Measurements from ENCODE around the gene PATE4. TPM values are rescaled to one million over a fixed set of nuclear protein-coding genes. Genes with fewer than 3 reads are reported as not detected.

PATE4 gene
- total RNA-seq, 4 donors from 2014 or later = not detected

Other genes starting within 250 kb of the PATE4 start
- 10 to 100 TPM; 50.7 to 89.7 (median 67.2) TPM for gene STT3A, start 240.5 kb upstream of the PATE4 start, total RNA-seq
- 10 to 100 TPM in 1 of 4 donors, 1 to 10 TPM in 3; 4.0 to 21.7 (median 7.5) TPM for gene CHEK1, start 208.2 kb upstream of the PATE4 start, total RNA-seq
- not detected for gene ACRV1, start 152.5 kb upstream of the PATE4 start, total RNA-seq
- gene PATE1, start 87.0 kb upstream of the PATE4 start, total RNA-seq = not detected
- gene PATE2, start 54.5 kb upstream of the PATE4 start, total RNA-seq = 1 to 10 TPM in 1 of 4 donors, not detected in 3; 3.1 TPM
- not detected for gene PATE3, start 45.2 kb upstream of the PATE4 start, total RNA-seq
- 1 to 10 TPM; 1.4 to 5.0 (median 4.0) TPM for gene HYLS1, start 54.4 kb downstream of the PATE4 start, total RNA-seq
- 10 to 100 TPM in 2 of 4 donors, 1 to 10 TPM in 2; 9.2 to 11.9 (median 10.7) TPM for gene PUS3, start 69.9 kb downstream of the PATE4 start, total RNA-seq
- under 1 TPM in 1 of 4 donors, not detected in 3; 0.38 TPM for gene DDX25, start 71.2 kb downstream of the PATE4 start, total RNA-seq
- gene VSIG10L2, start 112.7 kb downstream of the PATE4 start, total RNA-seq = under 1 TPM in 3 of 4 donors, not detected in 1; under 0.01 to 0.27 (median 0.09) TPM
- 1 to 10 TPM; 2.5 to 5.5 (median 3.4) TPM for gene CDON, start 229.6 kb downstream of the PATE4 start, total RNA-seq

Measured in esophagus squamous epithelium (tissue), 4 donors.